Measurements from ENCODE around the gene C1orf159.
"Not testable (repeated sequence)": the region's sequence is repeated elsewhere in the genome, so short reads cannot be mapped to it uniquely, and the experiment has no call there.

The C1orf159 gene

DNA sequence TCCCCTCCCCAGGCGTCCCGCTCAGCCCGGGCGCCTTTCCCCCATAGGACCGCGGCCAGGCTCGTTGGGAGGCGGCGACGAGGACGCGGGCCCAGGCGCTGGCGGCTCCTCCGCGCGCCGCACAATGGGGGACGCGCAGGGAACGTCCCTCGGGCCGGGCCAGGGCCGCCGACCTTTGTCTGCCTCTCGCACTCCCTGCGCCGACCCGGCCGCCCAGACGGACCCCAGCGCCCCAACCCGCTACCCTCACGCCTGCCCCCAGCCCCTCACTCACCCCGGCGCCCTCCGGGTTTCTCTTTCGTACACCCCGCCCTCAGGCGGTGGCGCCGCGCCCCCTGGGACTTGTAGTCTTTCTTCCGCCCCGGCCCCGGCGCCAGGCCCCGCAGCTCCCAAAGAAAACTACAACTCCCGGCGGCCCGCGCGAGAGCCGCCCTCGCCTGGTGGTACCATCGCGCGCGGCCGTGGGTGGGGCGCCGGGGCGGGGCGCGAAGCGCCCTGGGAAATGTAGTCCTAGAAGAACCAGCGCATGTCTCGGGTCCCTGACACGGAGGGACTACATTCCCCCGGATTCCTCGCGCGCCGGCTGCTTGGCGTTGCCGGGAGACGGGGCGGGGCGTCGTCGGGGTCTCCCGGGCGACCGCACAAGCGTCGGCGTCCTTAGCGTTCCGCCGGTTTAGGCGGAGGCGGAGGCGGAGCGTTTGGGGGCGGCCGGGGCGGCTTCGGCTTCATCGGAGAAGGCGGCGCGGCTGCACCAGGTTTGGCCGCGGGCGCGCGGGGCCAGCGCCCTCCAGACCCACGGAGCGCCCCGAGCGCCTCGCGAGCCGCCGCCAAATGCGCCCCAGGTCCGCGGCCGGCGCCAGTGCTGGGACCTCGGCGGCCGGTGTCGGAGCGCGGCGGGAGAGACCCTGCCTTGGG is at the start of gene C1orf159:
Gene C1orf159 (minus strand): TSS at position 304 of the 915 bp plus-strand sequence. CDS start 24,546 bp downstream, outside the sequence.
- DNase-seq (ENCODE audit: low spot score) = peak; percentile 96

DNA sequence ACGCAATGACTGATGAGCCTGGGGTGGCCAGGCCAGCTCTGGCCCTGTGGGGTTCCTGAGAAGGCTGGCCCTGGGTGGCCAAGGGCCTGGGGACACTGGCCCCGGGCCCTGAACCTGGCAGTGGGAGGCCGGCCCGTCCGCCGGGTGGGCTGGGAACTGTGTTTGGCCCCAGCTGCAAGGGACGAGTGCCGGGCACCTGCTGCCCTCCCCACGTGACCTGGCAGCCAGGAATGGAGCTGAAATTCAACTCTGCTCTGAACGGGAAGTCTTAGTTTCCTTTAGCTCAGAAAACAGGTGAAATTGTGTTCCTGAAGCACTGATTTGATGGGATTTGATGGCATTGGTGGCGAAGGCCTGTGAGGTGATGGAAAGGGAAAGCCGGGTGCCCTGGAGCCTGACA is 49.6 kb upstream of the C1orf159 start:
- DNase-seq (ENCODE audit: low spot score) = no peak

DNA sequence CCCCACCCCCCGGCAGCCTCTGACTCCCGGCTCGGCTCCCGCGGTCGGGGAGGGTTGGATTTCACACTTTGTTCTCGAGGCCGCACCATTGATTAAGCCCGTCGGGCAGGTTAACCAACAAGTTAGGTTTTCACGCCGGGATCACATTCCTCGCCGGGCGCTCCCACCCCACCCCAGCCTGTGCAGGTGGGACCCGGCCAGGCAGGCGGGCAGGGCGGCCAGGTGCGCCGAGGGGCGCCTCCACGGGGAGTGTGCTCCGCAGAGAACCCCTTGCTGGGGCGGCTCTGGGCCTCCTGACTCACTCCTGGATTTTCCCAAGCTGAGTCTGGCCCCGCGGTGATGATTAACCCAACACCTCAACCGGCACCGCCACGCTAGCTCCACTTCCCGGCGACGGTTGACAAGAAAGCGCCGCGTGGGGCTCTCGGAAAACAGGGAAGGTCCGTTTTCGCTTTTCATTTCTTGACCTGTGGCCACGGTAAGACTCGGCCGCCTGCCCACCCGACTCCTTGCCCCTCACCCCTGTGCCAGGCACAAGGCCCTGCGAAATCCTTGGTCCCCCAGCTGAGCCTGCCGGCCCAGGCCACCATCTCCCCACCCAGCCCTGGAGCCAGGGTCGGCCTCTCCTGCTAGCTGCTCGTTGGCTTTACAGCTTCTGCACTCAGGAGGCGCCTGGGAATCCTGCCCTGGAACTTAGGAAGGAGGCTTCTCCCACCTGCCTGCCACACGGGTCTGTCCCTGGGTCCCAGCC is 49.0 kb upstream of the C1orf159 start:
- no peak for DNase-seq (ENCODE audit: low spot score)

DNA sequence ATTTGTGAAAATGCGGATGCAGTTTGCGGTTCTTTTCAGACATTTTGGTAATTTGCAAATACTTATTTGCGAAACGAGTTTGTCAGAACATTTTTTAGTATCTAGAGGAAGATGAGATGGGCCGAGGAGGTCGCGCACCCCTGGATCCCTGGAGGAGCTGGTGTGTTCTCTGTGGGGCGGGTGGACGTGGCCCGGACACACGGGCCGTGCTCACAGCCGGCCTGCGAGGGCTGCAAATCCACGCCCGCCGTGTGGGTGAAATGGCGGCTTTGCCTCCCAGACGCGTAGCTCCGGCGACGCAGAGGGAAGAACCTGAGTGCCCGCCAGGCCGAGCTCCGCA is 48.4 kb upstream of the C1orf159 start:
- no peak for DNase-seq (ENCODE audit: low spot score)

DNA sequence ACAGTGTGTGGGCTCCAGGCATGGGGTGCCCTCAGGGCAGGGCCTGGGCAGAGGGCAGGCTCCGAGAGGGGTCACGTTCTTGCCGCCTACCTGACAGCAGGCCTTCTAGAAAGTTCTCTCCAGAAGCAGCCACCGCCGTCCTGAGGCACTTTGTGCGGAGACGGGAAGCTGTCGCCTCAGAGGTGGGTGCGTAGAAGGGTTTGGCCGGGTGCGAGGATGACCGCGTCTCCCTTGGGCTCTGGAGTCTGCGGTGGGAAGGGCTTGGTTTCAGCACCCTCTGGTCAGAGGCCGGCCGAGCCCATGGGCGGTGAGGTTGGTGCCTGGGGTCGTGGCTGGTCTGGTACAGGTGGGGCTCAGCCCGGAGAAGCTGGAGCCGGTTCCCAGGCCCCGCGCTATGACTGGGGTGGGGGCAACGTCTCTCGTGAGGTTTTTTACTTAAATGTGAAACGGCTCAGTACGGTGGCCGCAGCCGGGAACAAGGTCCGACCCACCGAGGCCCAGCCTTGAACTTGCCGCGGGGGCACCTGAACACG is 47.7 kb upstream of the C1orf159 start:
- DNase-seq (ENCODE audit: low spot score) = no peak

DNA sequence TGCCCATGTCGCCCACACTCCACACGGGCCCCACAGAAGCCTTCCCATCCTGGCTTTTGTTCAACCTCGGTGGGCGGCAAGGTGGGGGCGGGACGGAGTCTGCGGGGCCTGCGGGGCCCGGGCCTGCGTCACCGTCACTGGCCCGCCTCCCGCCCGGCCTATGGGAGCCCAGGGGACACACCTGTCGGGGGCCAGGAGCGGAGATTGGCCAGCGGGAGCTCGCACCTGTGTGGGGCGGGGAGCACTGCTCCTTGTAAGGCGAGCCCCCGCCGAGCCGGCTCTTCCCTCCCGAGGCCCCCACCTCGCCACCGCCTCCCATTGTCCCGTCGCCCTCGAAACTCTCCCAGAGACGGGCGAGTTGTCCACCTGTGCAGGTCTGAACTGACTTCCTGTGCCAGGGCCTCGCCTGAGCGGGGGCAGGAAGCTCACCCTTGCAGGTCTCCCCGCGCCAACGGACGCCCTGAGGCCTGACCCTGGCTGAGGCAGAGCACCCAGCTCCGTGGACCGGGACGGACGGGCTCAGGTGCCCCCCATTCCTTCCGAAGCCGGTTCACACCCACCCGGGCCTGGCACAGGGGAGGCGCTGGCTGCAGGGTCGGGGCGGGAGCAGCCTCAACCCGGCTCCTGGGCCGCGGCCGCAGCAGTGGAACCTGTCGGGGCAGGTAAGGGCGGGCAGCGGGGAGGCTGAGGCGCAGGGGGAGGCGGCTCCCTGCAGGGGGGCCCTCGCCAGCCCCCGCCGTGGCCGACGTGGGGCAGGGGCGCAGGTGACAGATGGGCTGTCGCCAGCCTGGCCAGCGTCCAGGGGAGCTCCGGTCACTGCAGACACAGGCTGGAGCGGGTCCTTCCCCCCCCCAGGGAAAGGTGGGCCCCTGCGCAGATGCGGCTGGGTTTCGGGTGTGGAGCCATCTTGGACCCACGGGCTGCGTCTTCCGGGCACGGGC is 47.0 kb upstream of the C1orf159 start:
- DNase-seq (ENCODE audit: low spot score) = no peak

DNA sequence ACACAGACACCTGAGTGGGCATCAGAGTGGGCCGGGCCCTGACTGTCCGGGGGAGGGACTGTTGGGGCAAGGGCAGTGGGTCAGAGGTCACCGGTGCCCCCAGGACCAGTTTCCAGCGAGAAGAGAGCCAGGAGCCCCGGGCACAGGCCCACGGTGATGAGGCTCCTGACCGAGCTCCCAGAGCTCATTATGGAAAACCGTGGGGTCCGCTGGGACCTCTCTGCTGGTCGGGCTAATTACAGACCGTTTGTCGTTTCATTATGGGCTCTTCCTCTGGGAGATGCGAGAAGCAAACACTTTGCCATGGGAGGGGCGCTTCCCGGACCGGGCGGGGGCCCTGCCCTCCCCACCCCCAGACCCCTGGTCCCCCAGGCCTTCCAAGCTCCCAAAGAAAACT is 45.8 kb upstream of the C1orf159 start:
- DNase-seq (ENCODE audit: low spot score) = no peak

DNA sequence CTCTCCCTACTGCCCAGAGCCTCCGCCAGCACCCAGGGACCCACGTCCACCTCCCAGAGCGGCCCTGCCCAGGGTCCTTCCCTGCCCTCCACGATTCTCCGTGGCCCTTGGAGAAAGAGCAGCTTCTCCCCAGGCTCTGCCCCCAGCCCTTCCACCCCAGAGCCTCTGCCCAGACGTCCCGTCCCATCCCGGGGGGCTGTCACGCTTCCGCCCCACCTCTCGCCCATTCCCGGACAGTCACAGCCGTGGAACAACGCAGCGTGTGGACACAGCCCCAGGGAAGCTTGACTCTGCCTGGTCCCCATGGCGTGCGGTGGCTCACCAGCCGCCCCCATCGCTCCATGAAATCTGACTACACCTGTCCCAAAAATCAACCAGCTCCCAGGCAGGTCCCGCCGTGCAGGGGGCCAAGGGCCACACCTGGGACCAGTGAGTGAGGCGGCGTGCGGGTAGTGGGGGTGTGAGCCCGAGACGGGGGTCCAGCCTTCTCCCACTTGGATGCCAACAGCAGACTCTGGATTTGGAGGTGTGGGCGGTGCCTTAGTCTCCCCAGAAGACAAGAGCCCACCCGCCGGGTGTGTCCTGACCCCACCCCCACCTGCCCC is 45.3 kb upstream of the C1orf159 start:
- no peak for DNase-seq (ENCODE audit: low spot score)

DNA sequence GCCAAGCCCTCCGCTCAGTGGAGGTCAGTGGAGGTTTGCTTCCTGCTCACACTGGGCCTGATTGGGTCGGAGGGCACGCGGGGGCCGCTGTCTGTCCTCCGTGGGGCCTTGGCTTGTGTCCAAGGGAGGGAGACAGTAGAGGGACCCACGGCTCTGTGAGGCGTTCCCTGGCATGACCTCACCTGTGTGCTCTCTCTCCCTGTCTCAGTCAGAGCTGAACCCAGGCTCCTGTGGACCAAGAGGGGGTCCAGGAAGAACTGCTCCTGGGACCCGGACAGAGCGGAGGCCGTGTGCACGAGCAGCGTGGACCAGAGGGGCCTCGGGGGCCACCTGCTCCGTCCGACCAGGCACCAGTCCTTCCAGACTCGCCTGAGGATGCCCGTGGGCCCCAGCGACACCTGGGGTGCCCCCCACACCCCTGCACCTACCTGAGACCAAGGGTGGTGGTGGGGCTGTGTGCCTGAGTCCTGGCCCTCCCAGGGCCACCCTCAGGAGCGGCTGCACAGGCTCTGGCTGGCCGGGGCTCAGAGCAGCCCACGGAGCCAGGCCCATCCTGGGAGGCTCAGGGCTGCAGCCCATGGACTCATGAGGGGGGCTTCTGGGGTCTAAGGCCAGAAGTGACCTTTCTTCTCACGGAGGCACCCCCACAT is 44.5 kb upstream of the C1orf159 start:
- no peak for DNase-seq (ENCODE audit: low spot score)

DNA sequence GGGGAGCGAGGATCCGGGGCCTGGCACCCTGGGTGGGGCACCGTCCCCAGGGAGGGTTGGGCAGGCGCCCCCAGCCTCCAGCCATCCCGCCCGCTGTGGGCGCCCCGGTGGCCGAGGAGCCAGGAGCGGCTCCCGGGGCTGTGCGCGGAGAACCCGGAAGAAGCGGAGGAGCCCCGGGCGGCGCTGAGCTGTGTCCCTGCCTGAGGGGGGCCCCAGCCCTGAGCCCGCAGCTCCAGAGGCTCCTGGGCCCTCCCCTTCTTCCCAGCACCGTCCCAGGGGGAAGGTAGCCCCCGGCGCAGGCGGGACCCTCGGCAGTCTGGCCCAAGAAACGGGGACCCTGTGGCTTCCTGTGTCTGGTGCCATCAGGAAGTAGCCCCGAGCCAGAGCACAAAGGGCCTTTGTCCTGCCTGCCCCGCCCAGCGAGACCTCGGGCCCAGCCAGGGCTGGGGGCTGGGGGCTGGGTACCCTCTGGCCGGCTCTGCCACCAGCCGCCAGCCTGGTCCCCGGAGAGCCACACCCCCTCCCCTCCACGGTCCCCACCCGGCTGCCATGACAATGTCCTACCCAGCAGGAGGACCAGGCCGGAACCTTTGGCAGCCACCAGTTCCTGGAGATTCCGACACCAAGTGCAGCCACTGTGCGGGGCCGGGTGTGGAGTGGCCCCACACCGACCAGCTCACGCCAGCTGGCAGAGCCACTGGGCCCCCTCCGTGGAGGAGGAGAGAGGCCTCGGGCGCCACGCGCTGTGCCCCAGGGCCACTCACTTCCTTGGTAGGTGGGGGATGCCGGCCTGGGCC is 42.2 kb upstream of the C1orf159 start:
- DNase-seq (ENCODE audit: low spot score) = no peak

DNA sequence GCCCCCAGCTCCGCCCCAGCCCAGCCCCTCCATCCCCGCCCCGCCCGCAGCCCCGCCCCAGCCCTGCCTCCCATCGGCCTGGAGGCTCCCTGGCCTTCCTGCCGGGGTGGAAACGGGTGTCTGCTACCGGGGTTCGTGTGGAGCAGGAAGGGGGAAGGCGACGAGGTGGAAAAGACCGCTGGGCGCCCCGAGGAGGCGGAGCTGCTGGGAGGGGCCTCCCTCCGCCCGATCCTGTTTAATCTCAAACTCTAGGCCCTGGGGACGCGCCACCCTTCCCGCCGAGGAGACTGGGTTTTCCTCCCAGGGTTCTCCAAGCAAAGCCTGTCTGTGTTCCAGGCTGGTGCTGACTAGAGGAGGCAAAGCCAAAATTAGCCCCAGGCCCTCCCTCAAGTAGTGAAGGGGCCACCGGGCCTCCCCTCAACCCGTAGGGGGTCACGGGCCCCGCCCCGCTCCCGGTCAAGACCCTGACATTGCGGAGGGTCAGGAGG is 41.6 kb upstream of the C1orf159 start:
- peak; percentile 82 for DNase-seq (ENCODE audit: low spot score)

DNA sequence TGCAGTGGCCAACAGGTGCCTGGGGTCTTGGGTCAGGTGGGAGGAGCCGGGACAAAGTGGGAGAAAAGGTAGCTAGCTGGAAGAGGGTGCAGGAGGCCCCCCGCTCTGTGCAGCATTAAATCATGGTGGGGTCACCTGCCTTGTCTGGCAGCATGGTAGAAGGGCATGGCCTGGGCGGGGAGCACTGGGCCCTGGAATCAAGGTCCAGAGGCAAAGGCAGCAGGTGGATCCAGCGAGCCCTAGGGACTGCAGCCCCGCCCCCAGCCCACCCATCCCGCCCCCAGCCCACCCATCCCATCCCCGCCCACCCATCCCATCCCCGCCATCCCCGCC is 41.1 kb upstream of the C1orf159 start:
- DNase-seq (ENCODE audit: low spot score) = no peak

DNA sequence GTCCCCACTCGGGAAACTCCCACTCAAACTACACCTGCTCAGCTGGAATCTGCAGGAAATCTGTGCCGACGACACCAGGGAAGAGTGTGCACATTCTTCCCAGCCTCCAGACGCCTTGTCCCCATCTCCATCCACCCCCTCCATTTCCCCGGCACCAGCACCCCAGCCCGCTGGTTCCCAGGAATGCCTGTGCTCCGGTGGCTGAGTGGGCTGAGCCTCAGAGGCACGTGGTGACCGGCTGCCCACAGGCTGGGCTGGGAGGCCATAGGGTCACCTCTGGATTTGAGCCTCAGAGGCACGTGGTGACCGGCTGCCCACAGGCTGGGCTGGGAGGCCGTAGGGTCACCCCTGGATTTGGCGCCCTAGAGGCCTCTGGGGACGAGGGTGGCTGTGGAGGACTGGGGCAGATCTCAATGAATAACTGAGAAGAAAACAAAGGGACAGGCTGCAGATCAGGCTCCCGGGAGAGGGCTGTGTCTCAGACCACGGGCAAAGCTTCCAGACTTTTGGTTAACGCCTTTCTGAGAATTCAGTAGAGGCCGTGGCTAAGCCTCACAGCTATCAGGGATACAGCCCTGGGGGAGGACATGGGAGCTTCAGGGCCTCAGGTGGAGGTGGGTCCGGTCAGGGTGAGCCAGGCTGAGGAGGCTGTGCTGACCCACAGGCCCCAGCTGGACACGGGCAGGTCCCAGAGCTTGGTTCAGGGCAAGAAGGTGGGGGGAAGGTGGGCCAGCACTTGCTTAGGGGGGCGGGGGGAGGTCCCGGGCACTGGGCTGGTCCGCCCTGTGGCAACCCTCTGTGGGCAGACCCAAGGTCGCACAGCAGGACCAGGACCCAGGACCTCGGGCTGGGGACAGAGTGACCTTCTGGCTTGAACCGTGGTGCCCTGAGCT is 40.5 kb upstream of the C1orf159 start:
- no peak for DNase-seq (ENCODE audit: low spot score)

DNA sequence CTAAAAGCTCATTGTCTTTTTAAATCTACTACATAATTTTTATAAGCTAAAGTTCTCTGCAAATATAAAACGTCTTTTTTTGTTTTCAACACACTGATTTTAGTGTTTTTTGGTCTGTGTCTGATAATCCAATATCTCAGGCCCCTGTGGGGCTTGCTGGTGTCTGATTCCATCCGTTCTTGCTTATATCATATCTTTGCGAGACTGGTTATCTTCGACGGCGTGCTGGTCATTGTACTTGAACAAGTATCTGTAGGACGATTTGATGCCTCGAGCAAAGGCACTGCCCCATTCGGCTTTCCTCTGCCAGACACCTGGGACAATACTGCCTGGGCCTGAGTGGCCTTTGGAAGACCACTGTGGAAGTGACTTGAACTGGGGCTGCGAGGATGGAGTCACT is 39.4 kb upstream of the C1orf159 start:
- no peak for DNase-seq (ENCODE audit: low spot score)

DNA sequence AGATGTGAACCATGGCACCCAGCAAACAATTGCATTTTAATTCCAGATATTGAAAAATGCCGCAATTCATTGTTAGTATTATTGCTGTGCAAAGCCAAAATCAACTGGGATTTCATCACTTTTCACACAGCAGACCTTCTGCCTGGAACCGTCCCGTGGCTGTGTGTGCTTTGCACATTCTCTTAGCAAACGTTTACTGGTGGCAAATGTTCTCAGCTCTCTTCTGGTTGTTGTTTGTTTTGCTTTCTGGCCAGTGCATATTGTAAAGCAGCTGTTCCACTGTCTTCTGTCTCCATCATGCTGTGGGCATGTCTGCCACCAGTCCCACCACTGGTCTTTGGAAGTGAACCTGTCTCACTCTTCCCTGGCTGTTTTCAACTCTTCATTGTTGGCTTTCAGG is 38.0 kb upstream of the C1orf159 start:
- no peak for DNase-seq (ENCODE audit: low spot score)

DNA sequence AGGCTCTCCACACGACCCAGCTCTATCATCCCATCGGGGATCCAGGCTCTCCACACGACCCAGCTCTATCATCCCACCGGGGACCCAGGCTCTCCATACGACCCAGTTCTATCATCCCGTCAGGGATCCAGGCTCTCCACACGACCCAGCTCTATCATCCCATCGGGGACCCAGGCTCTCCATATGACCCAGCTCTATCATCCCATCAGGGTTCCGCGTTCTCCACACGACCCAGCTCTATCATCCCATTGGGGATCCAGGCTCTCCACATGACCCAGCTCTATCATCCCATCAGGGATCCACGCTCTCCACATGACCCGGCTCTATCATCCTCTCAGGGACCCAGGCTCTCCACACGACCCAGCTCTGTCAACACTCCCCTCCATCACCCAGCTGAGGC is 37.3 kb upstream of the C1orf159 start:
- not testable (repeated sequence) for DNase-seq (ENCODE audit: low spot score)

DNA sequence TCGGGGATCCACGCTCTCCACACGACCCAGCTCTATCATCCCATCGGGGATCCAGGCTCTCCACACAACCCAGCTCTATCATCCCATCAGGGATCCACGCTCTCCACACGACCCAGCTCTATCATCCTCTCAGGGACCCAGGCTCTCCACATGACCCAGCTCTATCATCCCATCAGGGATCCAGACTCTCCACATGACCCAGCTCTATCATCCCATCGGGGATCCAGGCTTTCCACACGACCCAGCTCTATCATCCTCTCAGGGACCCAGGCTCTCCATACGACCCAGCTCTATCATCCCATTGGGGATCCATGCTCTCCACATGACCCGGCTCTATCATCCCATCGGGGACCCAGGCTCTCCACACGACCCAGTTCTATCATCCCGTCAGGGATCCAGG is 36.5 kb upstream of the C1orf159 start:
- not testable (repeated sequence) for DNase-seq (ENCODE audit: low spot score)

DNA sequence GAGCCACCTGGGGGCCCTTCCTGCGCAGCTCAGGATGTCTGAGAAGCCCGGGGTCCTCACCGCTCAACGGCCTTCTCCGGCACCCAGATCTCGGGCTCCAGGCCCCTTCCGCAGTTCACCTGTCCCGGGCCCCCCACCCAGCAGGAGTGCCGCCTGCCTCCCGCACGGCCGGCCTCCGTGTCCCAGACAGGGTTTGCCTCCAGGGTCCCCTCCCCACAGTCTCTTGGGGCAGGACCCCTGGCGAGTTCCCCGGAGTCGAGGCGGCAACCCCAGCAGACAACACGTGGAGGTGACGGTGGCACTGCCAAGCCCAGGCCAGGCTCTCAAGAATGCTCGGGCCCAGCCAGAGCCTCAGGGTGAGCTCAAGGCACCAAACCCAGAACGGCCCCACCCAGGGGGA is 35.4 kb upstream of the C1orf159 start:
- DNase-seq (ENCODE audit: low spot score) = no peak

DNA sequence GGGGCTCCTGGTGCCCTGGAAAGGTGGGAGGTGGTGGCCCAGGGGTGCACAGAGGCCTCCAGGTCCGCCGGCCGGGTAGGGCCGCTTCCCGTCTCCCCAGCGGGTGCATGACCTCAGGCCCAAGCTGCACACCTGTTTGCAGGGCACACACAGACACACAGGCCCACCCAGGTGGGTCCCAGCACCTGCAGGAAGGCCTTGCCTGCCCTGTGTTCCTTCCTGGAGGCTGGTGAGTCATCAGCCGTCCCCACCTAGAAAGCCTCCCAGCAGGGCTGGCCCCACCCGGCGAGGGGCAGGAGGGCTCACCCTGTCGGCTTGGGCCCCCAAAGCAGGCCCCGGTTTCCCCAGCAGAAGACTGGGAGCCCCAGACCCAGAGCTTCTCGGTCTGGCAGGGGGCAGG is 34.2 kb upstream of the C1orf159 start:
- no peak for DNase-seq (ENCODE audit: low spot score)
